COLO829 (cell line): ENCODE data around the gene CSRNP2.
"Not testable (repeated sequence)": the region's sequence is repeated elsewhere in the genome, so short reads cannot be mapped to it uniquely, and the experiment has no call there.

Source experiments
- DNase-seq: peaks from one replicate; pipeline ENCODE4 v3.0.0; 2012; ENCODE audit warnings: low spot score

The CSRNP2 gene

GRCh38 chr12:51028126-51028812 lies 55.1 kb downstream of the CSRNP2 start:
- no peak for DNase-seq

GRCh38 chr12:51027342-51027835 lies 56.0 kb downstream of the CSRNP2 start:
- DNase-seq = no peak

- DNase-seq = peak; percentile 82
These were observed 57.4 kb downstream of the CSRNP2 start, which contains the start of gene SLC11A2 for GRCh38 chr12:51025836-51026638. SLC11A2 (minus strand) TSS chr12:51026384; CDS start chr12:51010728, 15,656 bp downstream.

- DNase-seq = peak; percentile 74
These were observed 58.0 kb downstream of the CSRNP2 start for GRCh38 chr12:51025338-51025835.

- peak; percentile 90 for DNase-seq
These were observed 59.6 kb downstream of the CSRNP2 start for GRCh38 chr12:51023625-51024382.

GRCh38 chr12:51021694-51022093 lies 61.7 kb downstream of the CSRNP2 start:
- no peak for DNase-seq

- DNase-seq = no peak
These were observed 62.8 kb downstream of the CSRNP2 start for GRCh38 chr12:51020448-51021182.

- no peak for DNase-seq
These were observed 63.5 kb downstream of the CSRNP2 start for GRCh38 chr12:51019927-51020326.

GRCh38 chr12:51018956-51019355 lies 64.4 kb downstream of the CSRNP2 start:
- no peak for DNase-seq

GRCh38 chr12:51017452-51017851 lies 65.9 kb downstream of the CSRNP2 start:
- DNase-seq = no peak

- not testable (repeated sequence) for DNase-seq
These were observed 68.9 kb downstream of the CSRNP2 start for GRCh38 chr12:51014467-51014866.

GRCh38 chr12:51013441-51013840 lies 70.0 kb downstream of the CSRNP2 start:
- DNase-seq = no peak

- no peak for DNase-seq
These were observed 70.7 kb downstream of the CSRNP2 start for GRCh38 chr12:51012570-51013236.

GRCh38 chr12:51011955-51012354 lies 71.4 kb downstream of the CSRNP2 start:
- DNase-seq = no peak
